Testis (tissue), 2 donors: Measurements from ENCODE around the gene KRT3.

ENCODE experiments used
- POLR2A ChIP-seq: fragments of 450-650 bp; IDR thresholded peaks from one replicate; pipeline ENCODE4 v1.6.1; 2017; ENCODE audit warnings: antibody characterized with exemption, mild to moderate bottlenecking, moderate library complexity
- TF ChIP-seq, protein P1 (sequence below), 3 experiments: fragments of 450-650 bp in 2 of 3; fragments of 200-600 bp in 1 of 3; sonication (generic) in 1 of 3; IDR thresholded peaks; one replicate each; pipeline ENCODE4 v1.5.1; 2016 to 2019; ENCODE audit warnings: antibody characterized with exemption in 3 of 3, mild to moderate bottlenecking in 2 of 3, moderate library complexity in 1 of 3

DNA sequence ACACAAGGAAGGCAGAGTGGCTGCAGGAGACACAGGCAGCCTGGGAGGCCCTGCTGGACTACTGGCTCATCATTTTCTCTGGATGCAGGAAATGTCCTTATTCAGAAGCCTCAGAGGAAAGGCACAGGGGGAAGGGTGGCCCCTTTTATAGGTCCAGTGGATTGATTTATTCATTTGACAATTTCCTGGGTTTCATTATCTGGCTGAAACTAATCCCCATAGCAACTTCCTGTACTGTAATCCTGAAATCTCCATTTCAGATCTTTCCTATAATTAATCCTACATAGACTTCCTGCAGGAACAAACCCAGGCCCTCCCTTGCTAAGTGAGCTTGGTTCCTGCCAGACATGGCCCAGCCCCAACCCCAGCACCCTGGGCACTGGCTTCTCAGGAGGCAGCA, 41.8 kb downstream of the KRT3 start:
- TF ChIP-seq, protein P1, sequence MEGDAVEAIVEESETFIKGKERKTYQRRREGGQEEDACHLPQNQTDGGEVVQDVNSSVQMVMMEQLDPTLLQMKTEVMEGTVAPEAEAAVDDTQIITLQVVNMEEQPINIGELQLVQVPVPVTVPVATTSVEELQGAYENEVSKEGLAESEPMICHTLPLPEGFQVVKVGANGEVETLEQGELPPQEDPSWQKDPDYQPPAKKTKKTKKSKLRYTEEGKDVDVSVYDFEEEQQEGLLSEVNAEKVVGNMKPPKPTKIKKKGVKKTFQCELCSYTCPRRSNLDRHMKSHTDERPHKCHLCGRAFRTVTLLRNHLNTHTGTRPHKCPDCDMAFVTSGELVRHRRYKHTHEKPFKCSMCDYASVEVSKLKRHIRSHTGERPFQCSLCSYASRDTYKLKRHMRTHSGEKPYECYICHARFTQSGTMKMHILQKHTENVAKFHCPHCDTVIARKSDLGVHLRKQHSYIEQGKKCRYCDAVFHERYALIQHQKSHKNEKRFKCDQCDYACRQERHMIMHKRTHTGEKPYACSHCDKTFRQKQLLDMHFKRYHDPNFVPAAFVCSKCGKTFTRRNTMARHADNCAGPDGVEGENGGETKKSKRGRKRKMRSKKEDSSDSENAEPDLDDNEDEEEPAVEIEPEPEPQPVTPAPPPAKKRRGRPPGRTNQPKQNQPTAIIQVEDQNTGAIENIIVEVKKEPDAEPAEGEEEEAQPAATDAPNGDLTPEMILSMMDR (IDR thresholded peaks at IDR 0.05) = no peak
- no peak for TF ChIP-seq POLR2A
